AG04450 (cell line): ENCODE results near the gene JSRP1. TPM values are rescaled to one million over a fixed set of nuclear protein-coding genes. Genes with fewer than 3 reads are reported as not detected.

Experiments used
- CTCF ChIA-PET: fragments of 300-600, 350-600 bp; formaldehyde crosslinking; extraction: SDS; loops from one replicate; lab custom pipeline; 2022; ENCODE audit warnings: antibody characterized with exemption, inconsistent platforms; lab: Charles Lee
- POLR2A ChIA-PET: fragments of 350-600 bp; formaldehyde crosslinking; extraction: SDS; loops from one replicate; lab custom pipeline; 2021; ENCODE audit warnings: antibody characterized with exemption, inconsistent platforms; lab: Yijun Ruan, JAX
- DNase-seq: peaks from one replicate; pipeline ENCODE4 v3.0.0-alpha.2; 2011; ENCODE audit warnings: low read depth, low spot score
- H3K27ac ChIP-seq: one replicate; pipeline ENCODE4 v1.5.1; 2012; ENCODE audit warnings: low read depth, low read length, control low read depth
- H3K27me3 ChIP-seq: one replicate; pipeline ENCODE4 v1.6.0; 2012; ENCODE audit warnings: low read length; ENCODE audit not compliant: control insufficient read depth, insufficient read depth
- H3K4me3 ChIP-seq: 2 replicates; pipeline ENCODE4 v1.5.1; 2011; ENCODE audit warnings: mild to moderate bottlenecking, low read depth, low read length, control low read depth
- H3K9me3 ChIP-seq: 2 replicates; pipeline ENCODE4 v1.5.1; 2012; ENCODE audit warnings: low read length; ENCODE audit not compliant: control insufficient read depth, insufficient read depth
- polyA plus RNA-seq: library from polyadenylated mRNA; depleted of rRNA; stranded (reverse); fragments of >200 nt; gene quantifications from 2 replicates; pipeline ENCODE4 v1.2.3, GENCODE V29; 2011
- TF ChIP-seq, protein P1 (sequence below): IDR thresholded peaks from 2 replicates; pipeline ENCODE4 v1.5.1; 2011; ENCODE audit warnings: low read depth, low read length, control low read depth, inconsistent platforms

The JSRP1 gene
- polyA plus RNA-seq, 1 experiment: not detected

DNA sequence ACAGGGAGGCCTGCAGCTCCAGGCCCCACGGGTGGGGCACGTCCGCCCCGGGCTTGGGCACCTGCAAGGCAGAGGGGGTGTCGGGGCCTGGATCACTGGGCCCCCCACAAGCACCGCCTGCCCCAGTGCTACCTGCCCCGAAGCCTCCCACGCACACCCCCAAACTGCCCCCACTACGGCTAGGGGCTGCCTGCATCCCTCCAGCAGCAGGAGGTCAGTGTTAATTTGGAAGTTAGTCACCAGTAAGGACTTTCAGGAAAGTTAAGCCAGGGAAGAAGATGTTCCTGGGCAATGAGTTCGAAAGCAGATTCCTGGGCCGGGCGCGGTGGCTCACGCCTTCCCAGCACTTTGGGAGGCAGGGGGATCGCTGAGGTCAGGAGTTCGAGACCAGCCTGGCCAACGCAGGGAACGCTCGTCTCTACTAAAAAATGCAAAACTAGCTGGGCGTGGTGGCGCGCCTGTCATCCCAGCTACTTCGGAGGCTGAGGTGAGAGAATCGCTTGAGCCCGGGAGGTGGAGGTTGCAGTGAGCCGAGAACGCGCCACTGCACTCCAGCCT lies 20.3 kb upstream of the JSRP1 start:
- Histone ChIP-seq H3K4me3 (no peak overlapping the region), H3K27ac (no peak overlapping the region), H3K27me3 (no peaks in the 10 kb centered on the region), H3K9me3 (peaks cover 7% of the 10 kb centered on the region; the same call in 1 of the 2 replicates)
- CTCF ChIA-PET: interaction anchor here (0.5 to 1.0 kb wide), 2 partner anchors 114 to 121 kb away, joined by 3 to 5 read pairs; no protein-coding TSS in a partner anchor
- no peak for DNase-seq
- TF ChIP-seq, protein P1, sequence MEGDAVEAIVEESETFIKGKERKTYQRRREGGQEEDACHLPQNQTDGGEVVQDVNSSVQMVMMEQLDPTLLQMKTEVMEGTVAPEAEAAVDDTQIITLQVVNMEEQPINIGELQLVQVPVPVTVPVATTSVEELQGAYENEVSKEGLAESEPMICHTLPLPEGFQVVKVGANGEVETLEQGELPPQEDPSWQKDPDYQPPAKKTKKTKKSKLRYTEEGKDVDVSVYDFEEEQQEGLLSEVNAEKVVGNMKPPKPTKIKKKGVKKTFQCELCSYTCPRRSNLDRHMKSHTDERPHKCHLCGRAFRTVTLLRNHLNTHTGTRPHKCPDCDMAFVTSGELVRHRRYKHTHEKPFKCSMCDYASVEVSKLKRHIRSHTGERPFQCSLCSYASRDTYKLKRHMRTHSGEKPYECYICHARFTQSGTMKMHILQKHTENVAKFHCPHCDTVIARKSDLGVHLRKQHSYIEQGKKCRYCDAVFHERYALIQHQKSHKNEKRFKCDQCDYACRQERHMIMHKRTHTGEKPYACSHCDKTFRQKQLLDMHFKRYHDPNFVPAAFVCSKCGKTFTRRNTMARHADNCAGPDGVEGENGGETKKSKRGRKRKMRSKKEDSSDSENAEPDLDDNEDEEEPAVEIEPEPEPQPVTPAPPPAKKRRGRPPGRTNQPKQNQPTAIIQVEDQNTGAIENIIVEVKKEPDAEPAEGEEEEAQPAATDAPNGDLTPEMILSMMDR: no peak
- POLR2A ChIA-PET: no interaction called here

DNA sequence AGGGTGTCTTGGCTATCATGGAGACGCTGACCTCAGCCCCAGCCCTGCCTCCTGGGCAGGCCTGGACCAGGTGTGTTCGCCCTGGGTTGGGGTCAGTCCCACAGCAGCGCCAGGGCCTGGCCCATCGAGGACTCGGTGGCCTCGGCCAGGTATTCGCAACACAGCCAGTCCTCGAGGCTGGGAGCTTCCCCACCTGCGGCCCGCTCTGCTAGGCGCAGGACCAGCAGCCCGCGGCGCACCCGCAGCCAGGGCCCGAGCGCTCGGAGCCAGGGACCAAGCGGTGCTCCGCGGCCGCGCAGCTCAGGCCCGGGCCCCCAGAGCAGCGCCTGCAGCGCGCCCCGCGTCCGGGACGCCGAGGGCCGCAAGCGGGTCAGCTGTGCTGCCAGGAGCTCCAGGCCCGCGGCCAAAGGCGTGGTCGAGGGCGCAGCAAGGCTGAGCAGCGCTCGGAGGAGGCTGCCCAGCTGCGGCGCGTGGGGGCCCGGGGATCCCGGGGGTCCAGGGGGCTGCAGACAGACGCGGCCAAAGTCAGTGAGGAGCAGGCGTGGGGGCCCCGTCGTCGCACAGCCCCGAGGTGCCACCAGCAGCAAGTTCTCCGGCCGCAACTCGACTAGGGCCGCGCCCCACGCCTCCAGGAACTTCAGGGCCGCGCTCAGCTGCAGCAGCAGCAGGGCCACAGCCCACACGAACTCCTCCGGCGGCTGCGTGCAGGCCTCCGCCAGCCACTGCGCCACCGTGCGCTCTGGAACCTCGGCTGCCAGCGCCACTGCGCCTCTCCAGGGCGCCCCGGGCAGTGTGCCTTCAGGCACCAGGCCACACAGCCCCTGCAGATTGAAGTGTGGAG lies 19.6 kb upstream of the JSRP1 start:
- Histone ChIP-seq H3K4me3 (no peak overlapping the region), H3K9me3 (peaks cover 7% of the 10 kb centered on the region; the same call in 1 of the 2 replicates), H3K27me3 (no peaks in the 10 kb centered on the region), H3K27ac (no peak overlapping the region)
- TF ChIP-seq, protein P1: no peak
- ChIA-PET CTCF (interaction anchor here (0.5 to 2.1 kb wide), 7 partner anchors 16 to 190 kb away, joined by 3 to 6 read pairs (median 4); partner anchors contain the start of gene PLEKHJ1), POLR2A (no interaction called here)
- DNase-seq: no peak

DNA sequence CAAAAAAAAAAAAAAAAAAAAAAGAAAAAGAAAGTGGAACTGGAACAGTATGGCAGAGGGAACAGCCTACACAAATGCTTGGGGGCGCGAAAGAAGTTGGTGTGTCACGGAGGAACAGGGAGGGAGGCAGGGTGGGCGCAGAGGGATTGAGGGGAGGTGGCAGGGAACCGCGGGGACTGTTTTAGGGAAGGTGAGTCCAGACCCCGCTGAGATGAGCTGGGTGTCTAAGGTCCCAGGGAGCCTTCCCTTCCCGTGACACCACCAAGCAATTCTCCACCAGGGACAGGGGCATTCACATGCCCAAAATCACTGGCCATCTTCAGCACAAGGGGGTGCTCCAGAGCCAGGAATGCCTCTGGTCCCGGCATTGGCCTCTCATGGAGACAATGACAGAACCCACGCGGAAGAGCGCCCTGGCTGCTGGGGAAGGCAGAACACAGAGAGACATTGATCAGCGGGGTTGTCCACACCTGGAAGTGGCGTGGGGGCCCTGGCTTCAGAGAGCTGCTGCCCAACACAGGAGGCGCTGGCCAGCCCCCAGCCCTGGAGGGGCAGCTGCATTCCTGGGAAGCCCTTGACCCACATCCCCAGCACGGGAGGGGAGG lies 18.8 kb upstream of the JSRP1 start:
- peaks cover 7% of the 10 kb centered on the region; the same call in 1 of the 2 replicates for H3K9me3 ChIP-seq
- H3K4me3 ChIP-seq: no peak overlapping the region
- ChIA-PET CTCF (interaction anchor here (0.6 to 2.1 kb wide), 13 partner anchors 9 to 285 kb away, joined by 3 to 7 read pairs (median 4); partner anchors contain the start of gene PLEKHJ1), POLR2A (no interaction called here)
- TF ChIP-seq, protein P1: peak; percentile 53
- H3K27ac ChIP-seq: no peak overlapping the region
- DNase-seq: no peak
- no peaks in the 10 kb centered on the region for H3K27me3 ChIP-seq

DNA sequence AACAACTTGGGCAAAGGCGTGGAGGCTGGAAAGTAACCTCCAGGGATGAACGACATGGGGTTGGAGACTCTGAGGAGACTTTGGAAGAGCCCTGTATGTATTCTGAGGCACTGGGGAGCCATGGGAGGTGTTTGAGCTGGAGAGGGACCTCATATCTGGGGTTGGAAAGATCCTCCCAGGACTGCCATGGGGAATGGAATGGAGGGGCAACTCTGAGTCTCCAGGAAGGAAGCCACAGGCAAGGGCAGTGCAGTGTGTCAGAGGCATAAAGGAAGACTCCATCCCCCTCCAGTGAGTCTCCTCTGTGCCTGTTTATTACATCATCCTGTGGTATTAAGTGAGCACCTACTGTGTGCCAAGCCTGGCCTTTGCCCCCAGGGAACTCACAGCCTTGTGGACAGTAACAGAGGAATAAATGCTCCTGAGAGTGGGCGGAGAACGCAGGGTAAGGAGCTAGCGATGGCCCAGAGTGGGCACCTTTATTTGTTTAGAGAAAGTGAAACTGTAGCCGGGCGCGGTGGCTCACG lies 18.0 kb upstream of the JSRP1 start:
- DNase-seq: no peak
- TF ChIP-seq, protein P1: no peak
- peak overlapping the region; percentile 31 for H3K27ac ChIP-seq
- peaks cover 11% of the 10 kb centered on the region; the same call in 1 of the 2 replicates for H3K9me3 ChIP-seq
- peak overlapping the region; percentile 42 for H3K4me3 ChIP-seq
- POLR2A ChIA-PET: no interaction called here
- CTCF ChIA-PET: interaction anchor here (0.5 to 2.3 kb wide), 13 partner anchors 10 to 304 kb away, joined by 3 to 15 read pairs (median 4); partner anchors contain the start of gene PLEKHJ1
- H3K27me3 ChIP-seq: no peaks in the 10 kb centered on the region
